Raji (cell line): ENCODE results near the gene PRTFDC1.

Source experiments
- POLR2A ChIP-seq: IDR thresholded peaks from 2 replicates; pipeline ENCODE4 v1.6.1; 2011; ENCODE audit warnings: low read depth, low read length, control low read depth; ENCODE audit not compliant: insufficient read depth

PRTFDC1 gene

DNA sequence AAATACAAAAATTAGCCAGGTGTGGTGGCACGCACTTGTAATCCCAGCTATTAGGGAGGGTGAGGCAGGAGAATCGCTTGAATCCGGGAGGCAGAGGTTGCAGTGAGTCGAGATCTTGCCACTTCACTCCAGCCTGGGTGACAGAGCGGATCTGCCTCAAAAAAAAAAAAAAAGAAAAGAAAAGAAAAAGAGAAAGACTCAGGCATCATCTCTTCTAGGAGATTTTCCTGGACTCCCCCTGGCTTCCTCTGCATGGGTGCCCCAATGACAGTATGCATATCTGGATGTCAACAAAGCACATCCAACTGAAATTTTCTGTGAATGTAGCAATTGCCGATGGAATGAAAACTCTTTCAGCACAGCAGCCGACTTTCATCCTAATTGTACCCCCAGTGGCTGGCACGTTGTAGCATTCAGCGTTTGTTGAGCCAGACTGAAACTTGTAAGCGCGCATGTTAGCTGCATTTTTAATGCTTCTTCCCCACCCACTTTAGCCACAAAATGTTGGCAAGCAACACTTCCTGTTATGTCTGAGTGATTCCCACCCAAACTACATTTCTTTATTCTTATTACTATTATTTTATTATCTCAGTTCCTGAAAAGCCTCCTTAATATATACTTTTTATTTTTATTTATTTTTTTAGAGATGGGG is 70.2 kb downstream of the PRTFDC1 start:
- TF ChIP-seq POLR2A, result no peak

DNA sequence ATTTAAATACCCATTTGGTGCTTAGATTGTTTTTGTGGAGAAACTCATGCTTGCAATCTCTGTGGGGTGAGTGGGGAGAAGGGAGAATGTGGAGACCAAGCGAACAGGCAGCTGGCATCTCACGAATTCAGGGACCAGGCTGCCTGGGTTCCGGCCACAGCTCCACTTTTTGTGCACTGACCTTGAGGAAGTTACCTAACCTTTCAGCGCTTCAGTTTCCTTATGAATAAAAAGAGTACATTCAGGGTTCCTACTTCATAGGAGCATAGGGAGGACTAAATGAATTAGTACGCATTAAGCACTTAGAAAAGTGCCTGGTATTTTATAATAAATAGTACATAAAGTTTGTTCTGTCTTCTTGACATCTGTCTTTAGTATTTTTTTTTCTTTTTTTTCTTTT is 72.5 kb downstream of the PRTFDC1 start:
- TF ChIP-seq POLR2A, result no peak

DNA sequence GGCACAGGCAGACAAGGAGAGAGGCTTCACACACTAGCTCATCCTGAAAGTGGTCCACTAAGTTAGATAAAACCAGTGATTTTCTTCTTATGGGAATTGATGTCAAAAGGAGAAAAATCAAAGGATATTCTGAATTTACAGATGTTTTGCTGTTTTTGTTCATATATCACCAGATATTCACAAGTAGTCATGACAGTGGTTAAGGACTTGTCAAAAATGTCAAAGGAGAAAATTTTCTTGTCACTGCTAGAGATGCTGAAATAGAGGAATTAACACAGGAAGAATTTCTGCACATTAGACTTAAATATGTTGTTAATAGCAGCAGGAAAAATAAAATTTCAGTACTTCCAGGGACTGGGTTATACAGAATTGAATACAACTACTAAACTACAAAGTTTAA is 78.3 kb downstream of the PRTFDC1 start:
- TF ChIP-seq POLR2A, result no peak

DNA sequence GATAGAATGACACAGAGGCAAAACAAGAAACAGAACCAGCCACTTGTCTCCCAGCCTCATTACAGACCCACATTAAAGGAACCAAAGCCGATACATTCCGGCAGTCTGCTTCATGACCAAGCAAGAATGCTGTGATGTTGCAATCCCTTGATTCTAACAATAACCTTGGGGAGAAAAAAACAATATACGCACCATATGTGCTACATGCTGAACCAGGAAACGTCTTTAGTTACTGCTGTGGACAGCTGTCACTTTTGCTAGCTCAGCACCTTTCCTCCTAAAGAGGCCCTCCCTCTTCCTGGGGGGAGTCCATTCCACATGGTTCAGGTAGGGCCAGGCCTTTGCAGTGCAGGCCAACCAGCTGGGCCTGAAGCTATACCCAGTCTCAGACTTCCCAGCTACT is 79.1 kb downstream of the PRTFDC1 start:
- no peak for TF ChIP-seq POLR2A

DNA sequence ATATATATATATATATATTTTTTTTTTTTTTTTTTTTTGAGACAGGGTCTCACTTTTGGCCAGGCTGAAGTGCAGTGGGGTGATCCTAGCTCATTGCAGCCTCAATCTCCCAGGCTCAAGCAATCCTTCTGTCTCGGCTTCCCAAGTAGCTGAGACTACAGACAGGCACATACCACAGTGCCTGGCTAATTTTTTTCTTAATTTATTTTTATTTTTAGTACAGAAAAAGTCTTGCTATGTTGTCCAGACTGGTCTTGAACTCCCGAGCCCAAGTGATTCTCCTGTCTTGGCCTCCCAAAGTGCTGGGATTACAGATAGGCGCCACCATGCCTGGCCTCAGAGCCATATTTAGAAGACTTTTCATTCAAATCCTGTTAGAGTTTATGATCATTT is 79.6 kb downstream of the PRTFDC1 start:
- TF ChIP-seq POLR2A, result no peak

DNA sequence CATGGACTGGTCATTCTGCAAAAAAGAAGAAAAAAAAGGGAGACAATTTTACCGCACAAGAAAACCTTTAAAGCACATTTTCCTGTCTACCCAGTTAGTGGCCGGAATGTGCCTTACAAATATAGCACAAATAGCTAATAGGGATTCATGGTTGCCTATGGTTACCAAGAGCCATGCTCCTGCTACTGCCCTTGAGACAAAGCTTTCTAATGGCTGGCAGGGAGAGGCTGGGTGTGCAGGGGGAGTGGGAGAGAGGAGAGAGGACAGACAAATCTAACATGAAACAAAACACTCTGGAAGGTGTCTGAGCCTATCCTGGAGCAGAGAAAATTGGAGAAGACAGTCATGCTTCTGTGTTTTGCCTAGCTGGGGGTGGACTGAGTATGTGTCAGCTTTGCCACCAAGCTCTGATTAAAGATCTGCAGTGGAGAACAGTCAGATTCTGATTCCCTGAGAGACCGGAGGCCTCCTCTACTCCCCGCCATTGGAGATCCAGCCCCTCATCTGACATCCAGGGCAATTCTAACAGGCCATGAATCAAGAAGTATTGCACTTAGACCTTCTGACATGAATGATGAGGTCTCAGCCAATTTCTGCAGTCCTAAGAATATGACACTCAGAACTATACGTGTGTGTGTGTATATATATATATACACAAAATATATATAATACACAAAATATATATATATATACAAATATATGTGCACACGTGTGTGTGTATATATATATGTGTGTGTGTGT is 80.2 kb downstream of the PRTFDC1 start:
- no peak for TF ChIP-seq POLR2A

DNA sequence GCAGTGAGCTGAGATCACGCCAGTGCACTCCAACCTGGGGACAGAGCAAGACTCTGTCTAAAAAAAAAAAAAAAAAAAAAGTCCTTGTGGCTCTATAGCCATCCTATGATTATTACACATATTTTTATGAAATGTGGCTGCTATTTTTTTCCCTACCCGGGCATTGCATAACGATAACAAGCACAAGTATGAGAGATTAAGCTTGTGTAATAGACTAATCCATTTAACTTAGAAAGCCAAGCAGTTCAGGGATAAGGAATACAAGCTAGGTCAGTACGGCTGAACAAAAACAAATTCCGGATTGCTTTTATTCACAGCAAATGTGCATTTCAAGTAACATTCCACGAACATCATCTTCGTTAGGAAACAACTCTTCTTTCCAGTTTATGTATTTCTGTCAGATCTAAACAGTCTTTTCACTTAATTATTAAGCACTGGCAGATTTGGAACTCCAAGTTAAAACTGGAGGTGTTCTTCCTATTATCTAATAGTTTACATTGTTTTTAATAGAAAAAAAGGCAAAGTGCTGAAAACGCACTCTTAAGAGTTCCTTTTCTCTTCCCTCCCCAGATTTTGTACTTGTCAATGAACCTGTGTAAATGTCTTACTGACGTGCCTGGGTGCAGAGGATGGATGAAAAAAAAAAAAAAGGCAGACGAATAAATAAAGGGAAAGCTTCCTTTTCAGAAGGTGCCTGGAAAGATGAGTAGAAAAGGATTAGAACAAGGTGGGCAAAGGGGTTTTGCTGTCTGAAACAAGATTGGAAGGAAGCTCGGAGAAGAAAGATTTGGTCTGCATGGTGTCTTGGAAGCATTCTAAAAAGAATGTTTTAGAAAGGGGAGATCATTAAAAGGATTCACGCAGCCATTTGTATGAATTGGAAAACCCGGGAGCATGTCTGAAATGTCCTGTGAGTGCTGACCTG is 81.1 kb downstream of the PRTFDC1 start:
- TF ChIP-seq POLR2A, result no peak

DNA sequence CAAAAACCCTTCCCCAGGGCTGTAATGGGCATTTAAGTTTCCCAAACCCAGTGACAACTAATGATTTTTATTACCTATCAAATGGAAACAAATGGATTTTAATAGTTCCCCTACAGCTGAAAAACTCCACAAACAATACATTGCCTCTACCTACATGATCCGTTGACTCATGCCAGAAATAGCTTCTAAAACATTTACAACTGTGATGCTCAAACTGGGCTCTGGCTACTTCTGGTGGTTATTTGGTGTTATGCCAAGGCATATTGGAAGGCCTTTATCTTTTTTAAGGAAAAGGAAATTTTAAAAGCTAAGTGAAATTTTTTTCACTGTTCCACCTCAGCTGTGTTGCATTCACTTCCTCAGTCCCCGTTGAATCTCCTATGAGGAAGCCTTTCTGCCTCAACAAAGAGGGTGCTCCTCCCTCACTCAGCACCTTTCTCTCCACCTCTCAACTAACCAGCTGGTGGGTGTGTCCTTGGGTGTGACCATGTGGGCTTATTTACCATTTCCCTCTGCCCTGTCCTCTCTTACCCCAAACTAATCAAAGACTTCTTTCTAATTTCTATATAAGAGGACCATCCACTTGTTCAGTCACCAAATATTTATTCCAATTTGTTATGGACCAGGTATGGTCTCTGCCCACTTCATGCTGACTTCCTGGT is 82.9 kb downstream of the PRTFDC1 start:
- TF ChIP-seq POLR2A, result no peak

DNA sequence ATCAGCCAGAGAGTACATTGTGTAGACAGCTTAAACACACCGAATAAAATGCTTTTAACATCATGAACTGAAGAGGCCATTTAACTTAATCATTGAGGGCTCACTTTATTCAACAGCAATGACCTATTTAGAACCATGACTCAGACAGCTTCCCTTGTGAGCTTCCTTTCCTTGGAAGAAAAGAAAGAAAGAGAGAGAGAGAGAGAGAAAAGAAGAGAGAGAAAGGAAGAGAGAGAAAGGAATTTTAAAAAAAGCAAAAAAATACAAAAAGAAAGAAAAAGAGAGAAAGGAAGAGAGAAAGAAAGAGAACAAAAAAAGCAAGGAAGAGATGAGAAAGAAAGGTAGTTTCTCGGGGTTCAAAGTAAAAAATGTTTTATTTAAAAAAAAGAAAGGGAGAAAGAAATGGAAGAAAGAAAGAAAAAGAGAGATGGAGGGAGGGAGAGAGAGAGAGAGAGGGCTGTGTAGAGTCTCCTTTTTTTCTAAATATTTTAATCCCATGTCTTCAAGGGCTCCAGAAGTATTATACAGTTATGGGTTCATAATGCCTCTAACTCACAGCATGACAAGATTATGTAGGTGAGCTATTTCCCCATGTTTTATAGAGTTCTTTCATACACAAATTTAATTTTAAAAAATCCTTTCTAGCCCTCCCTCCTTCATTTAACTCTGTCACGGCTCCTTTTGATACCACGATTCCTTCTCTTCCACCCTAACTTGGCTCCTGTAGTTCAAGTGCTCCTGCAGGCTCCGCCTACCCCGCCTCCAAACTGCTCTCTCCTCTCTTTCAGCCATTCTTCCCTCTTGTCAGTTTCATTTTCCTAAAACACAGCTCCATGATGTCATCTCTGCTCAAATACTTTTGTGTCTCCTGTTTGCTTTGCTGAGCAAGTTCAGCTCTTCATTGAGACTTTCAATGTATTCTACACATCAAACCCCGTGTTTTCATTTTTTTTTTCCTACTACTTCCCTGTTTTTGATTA is 85.5 kb downstream of the PRTFDC1 start:
- no peak for TF ChIP-seq POLR2A

DNA sequence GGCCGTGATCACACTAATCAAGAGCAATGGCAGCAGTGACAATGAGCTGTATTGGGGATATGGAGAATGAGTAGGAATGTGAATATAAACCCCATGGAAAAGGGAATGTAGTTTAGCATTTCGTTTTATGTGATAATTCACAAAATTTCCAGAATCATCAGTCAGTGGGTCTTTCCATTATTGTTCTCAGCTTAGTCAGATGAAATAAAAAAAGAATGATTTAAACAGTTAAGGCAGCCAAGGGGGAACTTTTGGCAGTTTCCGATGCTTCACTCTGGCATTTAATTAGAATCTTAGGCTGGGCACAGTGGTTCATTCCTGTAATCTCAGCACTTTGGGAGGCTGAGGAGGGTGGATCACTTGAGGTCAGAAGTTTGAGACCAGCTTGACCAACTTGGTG is 86.6 kb downstream of the PRTFDC1 start:
- no peak for TF ChIP-seq POLR2A

DNA sequence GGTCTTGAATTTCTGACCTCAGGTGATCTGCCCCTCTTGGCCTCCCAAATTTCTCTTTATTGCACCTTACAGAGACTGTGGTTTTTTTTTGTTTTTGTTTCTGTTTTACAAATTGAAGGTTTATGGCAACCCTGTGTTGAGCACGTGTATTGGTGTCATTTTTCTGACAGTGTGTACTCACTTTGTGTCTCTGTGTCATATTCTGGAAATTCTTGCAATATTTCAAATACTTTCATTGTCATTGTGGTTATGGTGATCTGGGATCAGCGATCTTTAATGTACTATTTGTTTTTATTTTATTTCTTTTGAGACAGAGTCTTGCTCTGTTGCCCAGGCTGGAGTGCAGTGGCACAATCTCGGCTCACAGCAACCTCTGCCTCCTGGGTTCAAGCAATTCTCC is 89.8 kb downstream of the PRTFDC1 start:
- TF ChIP-seq POLR2A, result no peak

DNA sequence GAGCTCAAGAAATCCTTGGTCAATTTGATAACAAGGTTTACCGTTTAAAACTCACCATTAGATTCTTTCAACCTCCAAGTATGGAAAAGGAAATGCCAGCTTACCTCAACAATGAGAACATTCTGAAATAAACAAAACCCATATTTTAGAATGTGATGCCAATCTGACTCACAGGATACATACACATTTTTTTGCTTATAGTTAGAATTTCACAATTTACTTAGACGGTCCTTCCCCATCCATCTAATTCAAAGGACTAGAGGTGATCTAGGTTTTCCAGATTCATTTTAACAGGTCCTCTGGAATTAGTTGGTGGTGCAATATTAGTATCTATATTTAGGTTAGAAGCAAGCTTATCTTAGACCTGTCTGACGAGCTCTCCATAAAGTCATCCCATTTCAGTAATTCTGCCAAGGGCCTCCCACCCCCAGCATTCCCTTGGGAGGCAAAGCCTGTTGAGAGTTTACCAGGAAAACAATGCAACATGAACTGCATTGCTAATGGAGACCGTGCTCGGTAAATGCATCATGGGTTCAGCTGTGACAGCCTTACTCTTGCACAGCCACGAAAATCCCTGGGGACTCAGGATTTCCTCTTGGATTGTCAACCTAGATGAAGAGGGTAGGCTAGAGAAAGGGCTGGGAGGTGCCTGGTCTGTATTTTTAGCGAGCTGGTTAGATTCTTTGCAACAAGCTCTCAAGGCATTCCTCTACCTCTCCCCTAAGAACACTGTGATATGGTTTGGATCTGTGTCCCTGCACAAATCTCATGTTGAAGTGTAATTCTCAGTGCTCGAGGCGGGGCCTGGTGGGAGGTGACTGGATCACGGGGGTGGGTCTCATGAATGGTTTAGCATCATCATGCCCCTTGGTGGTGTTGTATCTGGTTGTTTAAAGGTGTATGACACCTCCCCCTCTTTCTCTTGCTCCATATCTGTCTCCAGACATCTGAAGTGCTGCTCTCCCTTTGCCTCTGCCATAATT is 93.8 kb downstream of the PRTFDC1 start:
- no peak for TF ChIP-seq POLR2A

DNA sequence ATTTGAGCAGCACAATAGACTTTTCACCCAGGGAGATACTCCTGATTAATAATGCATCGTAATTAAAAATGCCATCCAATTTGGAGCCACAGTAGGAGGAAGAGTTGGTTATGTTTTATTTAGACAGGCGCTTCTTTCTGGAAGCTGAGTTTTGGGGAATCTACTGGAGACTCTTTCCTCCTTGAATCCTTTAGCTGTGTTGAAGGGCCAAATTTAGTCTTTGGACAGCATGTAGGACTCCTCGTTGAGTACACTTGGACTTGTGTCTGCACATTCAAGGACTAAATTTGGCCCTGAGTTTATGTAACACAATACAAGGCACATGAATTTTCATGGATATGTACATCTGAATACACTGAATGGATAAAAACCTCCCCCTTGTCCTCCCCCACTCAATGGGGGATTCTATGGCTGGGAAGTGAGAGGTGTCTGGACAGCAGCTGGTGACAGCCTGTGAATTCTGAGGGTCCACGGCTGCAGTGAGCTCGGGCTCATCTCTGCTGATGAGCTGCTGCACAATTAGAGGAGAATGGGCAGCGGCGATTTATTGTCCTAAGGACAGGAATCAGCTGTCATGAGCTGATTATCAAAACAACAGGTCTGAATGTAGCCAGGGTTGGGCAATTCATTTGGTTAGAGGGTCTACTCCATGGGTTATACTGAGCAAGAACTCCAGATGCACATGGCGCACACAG is 95.2 kb downstream of the PRTFDC1 start:
- no peak for TF ChIP-seq POLR2A

DNA sequence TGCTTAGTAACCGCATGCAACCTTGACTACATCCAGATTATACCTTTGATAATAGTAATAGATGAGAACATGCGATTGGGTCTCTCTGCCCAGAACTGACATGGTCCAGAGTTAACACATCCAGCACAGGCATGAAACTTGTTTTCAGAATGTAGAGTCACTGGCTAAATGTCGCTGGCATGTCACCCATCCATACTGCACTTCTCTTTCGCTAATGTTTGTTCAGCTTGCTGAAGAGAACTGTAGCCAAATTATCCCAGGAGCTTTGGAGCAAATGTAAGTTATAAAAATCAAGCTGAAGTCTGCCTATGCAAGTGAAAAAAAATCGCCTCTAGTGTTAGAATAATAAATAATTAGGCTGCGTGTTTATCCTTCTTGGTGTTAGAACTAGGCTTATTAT is 98.2 kb downstream of the PRTFDC1 start:
- TF ChIP-seq POLR2A, result no peak
